Left ventricle myocardium inferior (tissue), 1 donor: ENCODE measurements around the gene ENPP7. TPM values are rescaled to one million over a fixed set of nuclear protein-coding genes. Genes with fewer than 3 reads are reported as not detected.

Source experiments
- DNase-seq: peaks from one replicate; pipeline ENCODE4 v3.0.0-alpha.2; 2020
- H3K27ac ChIP-seq: fragments of 200-600 bp; replicated peaks from 2 replicates; pipeline ENCODE4 v1.8.0; 2021
- H3K27me3 ChIP-seq: fragments of 200-600 bp; 2 replicates; pipeline ENCODE4 v1.8.0; 2021; ENCODE audit warnings: low read depth
- H3K36me3 ChIP-seq: fragments of 200-600 bp; 2 replicates; pipeline ENCODE4 v1.8.0; 2021
- H3K4me1 ChIP-seq: fragments of 200-600 bp; 2 replicates; pipeline ENCODE4 v1.8.0; 2021
- H3K4me3 ChIP-seq: fragments of 200-600 bp; 2 replicates; pipeline ENCODE4 v1.8.0; 2021; ENCODE audit warnings: mild to moderate bottlenecking, moderate library complexity
- H3K9me3 ChIP-seq: fragments of 200-600 bp; replicated peaks from 2 replicates; pipeline ENCODE4 v1.8.0; 2021
- intact Hi-C: fragments of 100-400 bp; cut with micrococcal nuclease; formaldehyde crosslinking; loops from one replicate; pipeline ENCODE4 v1.11.0; 2022
- total RNA-seq: library from RNA; stranded (reverse); fragmentation: NEBNext Ultra II Directional; extraction: Animal tissue kit (Norgen Biotek cat#: 25700); gene quantifications from one replicate; pipeline ENCODE4 v1.2.1, GENCODE V29; 2021
- TF ChIP-seq, protein P1 (sequence below): fragments of 200-600 bp; IDR thresholded peaks from 2 replicates; pipeline ENCODE4 v1.8.0; 2021; ENCODE audit warnings: antibody characterized with exemption, mild to moderate bottlenecking, borderline replicate concordance
- donor health status: DM: no; HTN: yes; CAD: no; lungs with severe emphysema.

ENPP7 gene
- total RNA-seq, 1 donor from 2014 or later: not detected

DNA sequence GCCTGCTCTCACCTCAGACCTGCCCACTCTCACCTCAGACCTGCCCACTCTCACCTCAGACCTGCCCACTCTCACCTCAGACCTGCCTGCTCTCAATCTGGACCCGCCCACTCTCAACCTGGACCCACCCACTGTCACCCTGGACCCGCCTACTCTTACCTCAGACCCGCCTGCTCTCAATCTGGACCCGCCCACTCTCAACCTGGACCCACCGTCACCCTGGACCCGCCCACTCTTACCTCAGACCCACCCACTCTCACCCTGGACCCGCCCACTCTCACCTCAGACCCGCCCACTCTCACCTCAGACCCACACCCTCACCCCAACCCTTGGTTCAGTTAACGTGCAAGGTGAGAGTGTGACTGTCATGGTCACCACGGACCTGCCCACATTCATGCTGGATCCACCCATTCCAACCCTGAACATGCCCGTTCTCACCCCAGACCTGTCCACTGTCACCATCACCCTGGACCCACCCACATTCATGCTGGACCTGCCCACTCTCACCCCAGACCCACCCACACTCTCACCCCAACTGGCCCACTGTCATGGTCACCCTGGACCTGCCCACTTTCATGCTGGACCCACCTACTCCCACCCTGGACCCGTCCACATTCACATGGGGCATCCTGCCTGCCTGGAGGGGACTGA is 31.2 kb upstream of the ENPP7 start:
- H3K36me3 ChIP-seq: no peaks in the 10 kb centered on the region
- peaks cover 10% of the 10 kb centered on the region for H3K4me1 ChIP-seq
- H3K9me3 ChIP-seq: no peaks in the 10 kb centered on the region
- intact Hi-C loops: no loop called here
- peaks cover 82% of the 10 kb centered on the region for H3K27me3 ChIP-seq
- no peak overlapping the region for H3K4me3 ChIP-seq
- DNase-seq: no peak
- TF ChIP-seq, protein P1, sequence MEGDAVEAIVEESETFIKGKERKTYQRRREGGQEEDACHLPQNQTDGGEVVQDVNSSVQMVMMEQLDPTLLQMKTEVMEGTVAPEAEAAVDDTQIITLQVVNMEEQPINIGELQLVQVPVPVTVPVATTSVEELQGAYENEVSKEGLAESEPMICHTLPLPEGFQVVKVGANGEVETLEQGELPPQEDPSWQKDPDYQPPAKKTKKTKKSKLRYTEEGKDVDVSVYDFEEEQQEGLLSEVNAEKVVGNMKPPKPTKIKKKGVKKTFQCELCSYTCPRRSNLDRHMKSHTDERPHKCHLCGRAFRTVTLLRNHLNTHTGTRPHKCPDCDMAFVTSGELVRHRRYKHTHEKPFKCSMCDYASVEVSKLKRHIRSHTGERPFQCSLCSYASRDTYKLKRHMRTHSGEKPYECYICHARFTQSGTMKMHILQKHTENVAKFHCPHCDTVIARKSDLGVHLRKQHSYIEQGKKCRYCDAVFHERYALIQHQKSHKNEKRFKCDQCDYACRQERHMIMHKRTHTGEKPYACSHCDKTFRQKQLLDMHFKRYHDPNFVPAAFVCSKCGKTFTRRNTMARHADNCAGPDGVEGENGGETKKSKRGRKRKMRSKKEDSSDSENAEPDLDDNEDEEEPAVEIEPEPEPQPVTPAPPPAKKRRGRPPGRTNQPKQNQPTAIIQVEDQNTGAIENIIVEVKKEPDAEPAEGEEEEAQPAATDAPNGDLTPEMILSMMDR: no peak
- no peak overlapping the region for H3K27ac ChIP-seq

DNA sequence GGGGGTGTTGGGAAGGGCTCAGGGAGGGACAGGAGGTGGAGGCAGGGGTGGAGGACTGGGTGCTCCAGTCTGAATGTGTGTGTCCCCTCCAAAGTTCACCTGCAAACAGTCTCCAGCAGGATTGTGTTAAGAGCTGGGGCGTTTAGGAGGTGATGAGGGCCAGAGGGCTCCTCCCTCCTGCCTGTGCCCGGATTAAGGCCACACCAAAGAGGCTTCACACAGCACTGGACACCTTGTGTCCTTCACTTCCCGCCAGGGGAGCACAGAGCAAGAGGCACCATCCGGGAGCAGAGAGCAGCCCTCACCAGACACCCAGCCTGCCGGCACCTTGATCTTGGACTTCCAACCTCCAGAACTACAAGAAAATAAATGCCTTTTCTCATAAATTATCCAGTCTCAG is 30.2 kb upstream of the ENPP7 start:
- Histone ChIP-seq H3K27me3 (peaks cover 82% of the 10 kb centered on the region), H3K4me3 (no peak overlapping the region), H3K36me3 (no peaks in the 10 kb centered on the region), H3K9me3 (no peaks in the 10 kb centered on the region), H3K4me1 (peaks cover 8% of the 10 kb centered on the region), H3K27ac (no peak overlapping the region)
- intact Hi-C loops: no loop called here
- TF ChIP-seq, protein P1: no peak
- no peak for DNase-seq

DNA sequence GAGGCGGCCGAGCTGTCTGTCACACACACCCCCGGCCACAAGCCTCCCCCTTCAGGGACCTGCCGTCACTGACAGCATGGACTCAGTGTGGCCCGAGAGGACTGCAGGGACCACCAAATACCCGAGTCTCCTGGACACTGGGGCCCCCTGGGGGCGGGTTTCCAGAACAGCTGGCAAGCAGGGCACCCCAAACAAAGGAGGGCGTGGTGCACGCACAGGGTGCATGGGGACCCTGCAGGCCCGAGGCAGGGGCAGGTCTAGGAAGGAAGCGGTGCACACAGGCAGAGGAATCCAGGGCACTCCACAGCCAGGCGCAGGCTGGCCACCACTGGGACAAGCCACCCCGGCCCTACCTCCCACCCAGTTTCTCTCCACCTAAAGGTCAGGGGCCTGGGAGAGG is 28.7 kb upstream of the ENPP7 start:
- DNase-seq: no peak
- TF ChIP-seq, protein P1: no peak
- Histone ChIP-seq H3K4me3 (no peak overlapping the region), H3K4me1 (no peaks in the 10 kb centered on the region), H3K36me3 (no peaks in the 10 kb centered on the region), H3K9me3 (no peaks in the 10 kb centered on the region), H3K27ac (no peak overlapping the region), H3K27me3 (peaks cover 88% of the 10 kb centered on the region)
- intact Hi-C loops: no loop called here

DNA sequence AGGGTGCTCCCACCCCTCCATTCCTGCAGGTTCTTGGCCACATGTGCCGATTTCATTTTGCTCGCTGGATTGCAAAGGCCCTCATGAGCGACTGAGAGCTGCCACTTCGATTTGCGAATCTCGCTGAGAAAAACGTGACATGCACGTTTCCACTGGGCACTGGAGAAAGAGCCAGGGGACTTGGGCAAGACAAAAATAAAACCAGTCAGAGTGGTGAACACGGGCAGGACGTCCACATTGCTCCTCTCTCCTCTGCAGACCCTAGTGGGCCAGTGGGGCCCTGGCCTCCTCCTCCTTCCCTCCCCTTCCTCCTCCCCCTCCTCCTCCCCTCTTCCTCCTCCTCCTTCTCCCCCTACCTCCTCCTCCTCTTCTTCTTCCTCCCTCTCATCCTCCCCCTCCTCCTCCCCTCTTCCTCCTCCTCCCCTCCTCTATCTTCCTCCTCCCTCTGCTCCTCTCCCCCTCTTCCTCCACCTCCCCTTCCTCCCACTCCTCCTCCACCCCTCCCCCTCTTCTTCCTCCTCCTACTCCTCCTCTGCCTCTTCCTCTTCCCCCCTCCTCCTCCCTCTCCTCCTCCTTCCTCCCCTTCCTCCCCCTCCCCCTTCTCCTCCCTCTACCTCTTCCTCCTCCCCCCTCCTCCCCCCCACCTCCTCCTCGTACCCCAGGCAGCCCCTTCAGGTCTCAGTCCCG is 28.1 kb upstream of the ENPP7 start:
- DNase-seq: no peak
- H3K4me3 ChIP-seq: no peak overlapping the region
- TF ChIP-seq, protein P1: no peak
- no peaks in the 10 kb centered on the region for H3K36me3 ChIP-seq
- H3K27me3 ChIP-seq: peaks cover 88% of the 10 kb centered on the region
- intact Hi-C loops: no loop called here
- H3K4me1 ChIP-seq: no peaks in the 10 kb centered on the region
- no peak overlapping the region for H3K27ac ChIP-seq
- H3K9me3 ChIP-seq: no peaks in the 10 kb centered on the region

DNA sequence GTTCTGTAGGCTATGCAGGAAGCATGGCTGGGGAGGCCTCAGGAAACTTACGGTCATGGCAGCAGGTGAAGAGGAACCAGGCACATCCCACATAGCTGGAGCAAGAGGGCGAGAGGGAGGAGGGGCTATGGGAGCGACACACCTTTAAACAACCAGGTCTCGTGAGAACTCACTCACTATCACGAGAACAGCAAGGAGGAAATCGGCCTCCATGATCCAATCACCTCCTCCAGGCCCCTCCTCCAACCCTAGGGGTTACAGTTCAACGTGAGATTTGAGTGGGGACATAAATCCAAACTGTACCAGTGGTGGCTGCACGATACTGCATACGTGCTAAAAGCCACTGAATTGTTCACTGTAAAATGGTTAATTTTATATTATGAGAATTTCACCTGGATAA is 26.1 kb upstream of the ENPP7 start:
- H3K9me3 ChIP-seq: no peaks in the 10 kb centered on the region
- no peak overlapping the region for H3K27ac ChIP-seq
- intact Hi-C loops: no loop called here
- DNase-seq: no peak
- H3K36me3 ChIP-seq: no peaks in the 10 kb centered on the region
- H3K4me1 ChIP-seq: peaks cover 6% of the 10 kb centered on the region
- TF ChIP-seq, protein P1: no peak
- H3K27me3 ChIP-seq: peaks cover 86% of the 10 kb centered on the region
- H3K4me3 ChIP-seq: no peak overlapping the region
